Activated CD8-positive, alpha-beta T cell treated with anti-CD3 and anti-CD28 coated beads for 36 hours (primary cell): Measurements from ENCODE around the gene MICAL3. TPM values are rescaled to one million over a fixed set of nuclear protein-coding genes. Genes with fewer than 3 reads are reported as not detected.
"Not testable (repeated sequence)": the region's sequence is repeated elsewhere in the genome, so short reads cannot be mapped to it uniquely, and the experiment has no call there.

Experiments
- ATAC-seq: fragments of 200-7000 bp; cut with Tn5 transposase; one replicate; pipeline ENCODE4 v1.10.0; 2021; ENCODE audit warnings: mild to moderate bottlenecking, moderate library complexity
- CTCF ChIA-PET: fragments of 350-600 bp; sonication (Branson Sonifier 250); formaldehyde crosslinking; loops from one replicate; lab custom pipeline; 2021; ENCODE audit warnings: antibody characterized with exemption; lab: Charles Lee
- POLR2A ChIA-PET: fragments of 350-600 bp; sonication (Branson Sonifier 250); formaldehyde crosslinking; loops from one replicate; lab custom pipeline; 2021; ENCODE audit warnings: antibody characterized with exemption; lab: Charles Lee
- DNase-seq: peaks from one replicate; pipeline ENCODE4 v3.0.0-alpha.2; 2020
- H3K27ac Mint-ChIP-seq: one replicate; pipeline ENCODE4 v1.8.0; 2021; ENCODE audit warnings: mild to moderate bottlenecking, mixed read lengths
- H3K27me3 Mint-ChIP-seq: one replicate; pipeline ENCODE4 v1.8.0; 2021; ENCODE audit warnings: mixed read lengths
- H3K36me3 Mint-ChIP-seq: one replicate; pipeline ENCODE4 v1.8.0; 2021; ENCODE audit warnings: low read depth, mixed read lengths
- H3K4me1 Mint-ChIP-seq: one replicate; pipeline ENCODE4 v1.8.0; 2021; ENCODE audit warnings: low read depth, mixed read lengths
- H3K4me3 Mint-ChIP-seq: one replicate; pipeline ENCODE4 v1.8.0; 2021; ENCODE audit warnings: mild to moderate bottlenecking, moderate library complexity, mixed read lengths
- H3K9me3 Mint-ChIP-seq: one replicate; pipeline ENCODE4 v1.8.0; 2021; ENCODE audit warnings: mixed read lengths
- CTCF ChIP-seq: fragments of 200-600 bp; IDR thresholded peaks from one replicate; pipeline ENCODE4 v1.8.0; 2022; ENCODE audit warnings: antibody characterized with exemption, mild to moderate bottlenecking
- intact Hi-C: fragments of 100-400 bp; cut with micrococcal nuclease; formaldehyde crosslinking; loops from one replicate; pipeline ENCODE4 v1.10.0; 2022
- total RNA-seq, 2 experiments: library from RNA; stranded (reverse); gene quantifications; one replicate each; pipeline ENCODE4 v1.2.3, GENCODE V29; 2021

Gene MICAL3
- total RNA-seq, 2 experiments from 2014 or later: 31.6 to 32.4 TPM

DNA sequence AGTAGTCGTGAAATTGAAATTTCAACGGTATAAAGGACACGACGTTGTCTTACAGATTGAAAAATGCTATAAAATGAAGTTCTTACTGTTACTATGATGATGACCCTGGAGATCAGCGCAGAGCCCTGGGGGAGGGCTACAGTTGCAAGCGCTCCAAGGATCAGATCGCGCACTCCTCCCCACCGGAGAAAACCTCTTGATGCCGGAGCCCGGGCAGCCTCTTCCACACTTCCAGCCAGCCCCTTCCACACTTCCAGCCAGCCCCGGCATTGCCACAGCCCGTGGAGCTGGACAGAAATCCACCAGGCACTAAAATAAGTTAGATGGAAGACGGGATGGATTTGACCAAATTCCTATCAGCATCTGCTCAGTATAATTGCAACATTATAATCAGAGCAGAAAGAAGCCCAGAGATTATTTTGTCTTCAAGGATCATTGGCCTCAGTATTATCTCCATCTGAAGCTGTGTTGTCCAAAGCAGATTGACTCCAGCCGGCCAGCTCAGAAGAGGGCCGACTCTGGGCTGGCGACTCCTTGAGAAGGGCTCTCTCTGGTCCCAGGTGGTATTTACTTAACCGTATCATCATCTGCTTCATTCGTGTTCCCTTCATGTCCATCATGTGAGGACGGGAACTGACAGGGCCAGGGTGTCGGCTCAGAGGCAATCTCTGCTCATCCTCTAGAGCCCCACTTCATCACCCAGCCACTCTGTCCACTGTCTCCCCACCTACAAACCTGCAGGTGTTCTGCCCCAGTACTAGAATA is 777 bp upstream of the MICAL3 start:
- no peaks in the 10 kb centered on the region for H3K36me3 Mint-ChIP-seq
- DNase-seq: no peak
- peaks cover 6% of the 10 kb centered on the region for H3K4me1 Mint-ChIP-seq
- POLR2A ChIA-PET: no interaction called here
- no peak overlapping the region for H3K27ac Mint-ChIP-seq
- no peak for ATAC-seq
- no peaks in the 10 kb centered on the region for H3K9me3 Mint-ChIP-seq
- CTCF ChIA-PET: interaction anchor here (0.7 to 4.7 kb wide), 13 partner anchors 15 to 289 kb away, joined by 3 to 31 read pairs (median 3); no protein-coding TSS in a partner anchor
- intact Hi-C loops: loop anchor here (10.0 kb wide), 1 partner anchor 190 kb away; no protein-coding TSS in a partner anchor
- H3K4me3 Mint-ChIP-seq: peak overlapping the region; percentile 66
- TF ChIP-seq CTCF: no peak
- H3K27me3 Mint-ChIP-seq: peaks cover 39% of the 10 kb centered on the region

DNA sequence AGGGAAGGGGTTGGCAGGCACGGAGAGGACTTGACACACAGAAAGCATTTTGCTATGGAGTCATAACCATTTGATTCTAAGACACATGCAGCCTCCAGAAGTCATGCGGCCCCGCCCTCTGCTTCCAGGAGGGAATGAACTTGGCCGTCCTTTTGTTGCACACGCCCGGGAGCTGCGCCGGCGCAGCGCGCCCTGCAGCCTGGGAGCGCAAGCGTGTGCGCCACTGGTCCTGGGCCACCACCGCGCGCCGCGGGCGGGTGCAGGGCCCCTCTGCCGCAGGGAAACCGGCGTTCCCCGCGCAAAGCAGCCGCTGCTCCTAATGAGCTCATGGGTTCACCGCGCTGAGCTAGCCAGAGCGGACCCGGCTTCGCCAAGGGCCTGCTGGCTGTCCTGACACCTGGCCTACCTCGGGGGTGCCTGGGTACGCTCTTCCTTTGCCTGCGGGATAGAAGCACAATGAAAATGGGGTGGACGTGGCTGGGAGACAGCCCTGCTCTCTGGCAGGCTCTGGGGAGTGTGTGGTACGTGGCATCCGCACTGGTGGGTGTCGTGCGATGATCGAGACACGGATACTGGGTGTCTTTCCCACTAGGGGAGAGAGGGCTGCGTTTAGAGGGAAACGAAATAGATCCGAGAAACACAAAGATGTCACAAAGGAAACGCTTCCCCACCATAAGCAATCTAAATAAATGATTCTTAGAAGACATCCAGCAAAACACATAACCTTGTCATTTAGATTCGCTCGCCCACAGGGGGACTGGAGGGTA is 669 bp downstream of the MICAL3 start:
- POLR2A ChIA-PET: interaction anchor here (1.0 to 1.9 kb wide), 2 partner anchors 54 to 191 kb away, joined by 3 to 5 read pairs; partner anchors contain the start of gene PEX26

GRCh38 chr22:18022876-18023275 is 1.5 kb downstream of the MICAL3 start:
- no peak for TF ChIP-seq CTCF
- intact Hi-C loops: loop anchor here (10.0 kb wide), 1 partner anchor 188 kb away; no protein-coding TSS in a partner anchor
- Mint-ChIP-seq H3K36me3 (no peaks in the 10 kb centered on the region), H3K9me3 (no peaks in the 10 kb centered on the region), H3K4me1 (peaks cover 6% of the 10 kb centered on the region), H3K27me3 (peaks cover 39% of the 10 kb centered on the region), H3K4me3 (no peak overlapping the region), H3K27ac (no peak overlapping the region)
- CTCF ChIA-PET: interaction anchor here (1.0 to 4.7 kb wide), 7 partner anchors 9 to 193 kb away, joined by 3 to 31 read pairs (median 3); no protein-coding TSS in a partner anchor
- POLR2A ChIA-PET: interaction anchor here (0.6 to 1.9 kb wide), 3 partner anchors 23 to 190 kb away, joined by 3 to 5 read pairs (median 3); partner anchors contain the start of gene PEX26
- ATAC-seq (no peak), DNase-seq (no peak)

More for the DNA sequence above, 669 bp downstream of the MICAL3 start:
- no peaks in the 10 kb centered on the region for H3K9me3 Mint-ChIP-seq
- TF ChIP-seq CTCF: no peak
- H3K4me3 Mint-ChIP-seq: peak overlapping the region; percentile 69
- intact Hi-C loops: loop anchor here (10.0 kb wide), 1 partner anchor 189 kb away; no protein-coding TSS in a partner anchor
- CTCF ChIA-PET: interaction anchor here (1.0 to 4.7 kb wide), 9 partner anchors 10 to 288 kb away, joined by 3 to 31 read pairs (median 3); no protein-coding TSS in a partner anchor
- peak; percentile 26 for DNase-seq
- peak; percentile 40 for ATAC-seq
- H3K4me1 Mint-ChIP-seq: peaks cover 6% of the 10 kb centered on the region
- no peak overlapping the region for H3K27ac Mint-ChIP-seq
- H3K27me3 Mint-ChIP-seq: peaks cover 39% of the 10 kb centered on the region
- H3K36me3 Mint-ChIP-seq: no peaks in the 10 kb centered on the region

- TF ChIP-seq CTCF: no peak
- H3K36me3 Mint-ChIP-seq: no peaks in the 10 kb centered on the region
- ChIA-PET POLR2A (interaction anchor here (0.6 kb wide), 1 partner anchor 153 kb away, joined by 3 read pairs; no protein-coding TSS in a partner anchor), CTCF (no interaction called here)
- no peak overlapping the region for H3K4me3 Mint-ChIP-seq
- peaks cover 6% of the 10 kb centered on the region for H3K4me1 Mint-ChIP-seq
- DNase-seq (no peak), ATAC-seq (no peak)
- H3K27ac Mint-ChIP-seq: no peak overlapping the region
- H3K9me3 Mint-ChIP-seq: no peaks in the 10 kb centered on the region
- H3K27me3 Mint-ChIP-seq: peaks cover 36% of the 10 kb centered on the region
- intact Hi-C loops: loop anchor here (10.0 kb wide), 1 partner anchor 187 kb away; no protein-coding TSS in a partner anchor
Measured at GRCh38 chr22:18021431-18021830, 2.9 kb downstream of the MICAL3 start.

- H3K4me3 Mint-ChIP-seq, DNase-seq, H3K27ac Mint-ChIP-seq, ATAC-seq, H3K4me1 Mint-ChIP-seq, H3K36me3 Mint-ChIP-seq, H3K9me3 Mint-ChIP-seq, CTCF ChIA-PET, POLR2A ChIA-PET: not testable (repeated sequence)
- intact Hi-C loops: loop anchor here (10.0 kb wide), 1 partner anchor 186 kb away; no protein-coding TSS in a partner anchor
- H3K27me3 Mint-ChIP-seq: peaks cover 31% of the 10 kb centered on the region
Measured at GRCh38 chr22:18020743-18021142, 3.6 kb downstream of the MICAL3 start.
